Dedifferentiated amniotic fluid mesenchymal stem cell (primary cell): ENCODE data around the gene KRTAP5-11.
"Not testable (repeated sequence)": the region's sequence is repeated elsewhere in the genome, so short reads cannot be mapped to it uniquely, and the experiment has no call there.

ENCODE experiments used
- DNase-seq: peaks from one replicate; pipeline ENCODE4 v3.0.0-alpha.2; 2016; ENCODE audit errors: extremely low spot score

The KRTAP5-11 gene

DNA sequence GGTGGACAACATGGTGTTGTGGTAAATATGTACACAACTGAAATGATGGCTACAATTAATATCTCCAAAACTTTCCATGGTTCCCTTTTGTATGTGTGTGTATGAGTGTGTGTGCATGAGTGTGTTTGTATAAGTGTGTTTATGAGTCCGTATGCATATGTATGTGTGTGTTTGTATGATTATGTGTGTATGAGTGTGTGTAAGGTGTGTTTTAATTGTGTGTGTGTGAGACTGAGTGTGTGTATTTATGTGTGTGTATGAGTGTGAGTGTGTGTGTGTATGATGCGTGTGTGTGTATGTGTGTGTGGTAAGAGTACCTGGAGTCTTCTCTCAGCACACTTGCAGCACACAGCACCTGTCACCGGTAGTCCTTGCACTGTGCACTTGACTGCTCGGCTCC is 26.7 kb downstream of the KRTAP5-11 start:
- DNase-seq = no peak

DNA sequence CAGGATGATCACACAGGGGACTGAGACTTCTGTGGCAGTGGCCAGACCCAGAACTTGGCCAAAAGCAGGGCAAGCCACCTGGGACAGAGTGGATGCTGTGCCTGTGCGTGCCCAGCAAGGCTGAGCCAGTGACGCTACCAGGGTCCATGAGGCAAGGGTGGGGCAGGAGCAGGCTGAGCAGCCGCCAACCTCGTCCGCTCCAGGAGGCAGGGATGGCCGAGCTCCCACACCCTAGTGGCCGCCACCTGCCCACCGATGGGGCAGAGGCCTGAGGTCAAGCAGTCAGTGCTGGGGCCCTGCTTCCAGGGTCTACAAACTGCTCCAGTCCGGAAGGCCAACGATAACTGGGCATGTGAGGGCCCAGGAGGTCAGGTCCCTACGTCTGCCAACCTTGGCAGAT is 27.2 kb downstream of the KRTAP5-11 start:
- DNase-seq = no peak

DNA sequence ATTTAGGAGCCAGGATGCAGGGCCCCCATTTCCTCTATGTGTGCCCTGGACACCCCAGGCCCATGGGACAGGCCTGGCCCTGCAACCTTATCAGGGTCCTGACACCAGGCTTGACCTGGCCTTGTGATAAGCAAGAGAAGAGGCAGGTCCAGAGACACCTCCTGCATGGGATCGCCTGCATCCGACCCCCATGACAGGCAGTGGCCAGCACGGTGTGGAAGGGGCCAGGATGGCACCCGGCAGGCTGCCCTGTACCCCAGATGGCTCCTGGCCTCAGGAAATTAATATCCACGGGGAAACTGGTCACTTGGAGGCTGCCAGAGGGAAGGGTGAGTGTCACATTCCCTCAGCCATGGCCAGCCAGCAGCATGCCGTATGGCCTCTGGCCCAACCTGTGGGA is 27.7 kb downstream of the KRTAP5-11 start:
- no peak for DNase-seq

DNA sequence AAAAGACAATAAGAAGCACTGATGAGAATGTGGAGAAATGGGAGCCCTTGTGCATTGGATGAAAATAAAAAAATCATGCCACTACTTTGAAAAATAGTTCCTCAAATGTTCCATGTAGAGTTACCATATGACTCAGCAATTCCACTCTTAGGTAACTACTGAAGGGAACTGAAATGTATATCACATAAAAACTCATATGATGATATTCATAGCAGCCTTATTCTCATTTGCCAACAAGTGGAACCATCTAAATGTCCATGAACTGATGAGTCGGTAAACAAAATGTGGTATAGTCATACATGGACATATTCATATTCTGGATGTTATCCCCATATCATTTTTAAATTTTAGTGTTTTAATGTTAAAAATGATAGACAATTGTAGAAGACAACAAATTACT is 31.0 kb downstream of the KRTAP5-11 start:
- DNase-seq = no peak

DNA sequence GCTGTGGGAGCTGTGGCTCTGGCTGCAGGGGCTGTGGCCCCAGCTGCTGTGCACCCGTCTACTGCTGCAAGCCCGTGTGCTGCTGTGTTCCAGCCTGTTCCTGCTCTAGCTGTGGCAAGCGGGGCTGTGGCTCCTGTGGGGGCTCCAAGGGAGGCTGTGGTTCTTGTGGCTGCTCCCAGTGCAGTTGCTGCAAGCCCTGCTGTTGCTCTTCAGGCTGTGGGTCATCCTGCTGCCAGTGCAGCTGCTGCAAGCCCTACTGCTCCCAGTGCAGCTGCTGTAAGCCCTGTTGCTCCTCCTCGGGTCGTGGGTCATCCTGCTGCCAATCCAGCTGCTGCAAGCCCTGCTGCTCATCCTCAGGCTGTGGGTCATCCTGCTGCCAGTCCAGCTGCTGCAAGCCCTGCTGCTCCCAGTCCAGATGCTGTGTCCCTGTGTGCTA is 33.9 kb downstream of the KRTAP5-11 start:
- no peak for DNase-seq

DNA sequence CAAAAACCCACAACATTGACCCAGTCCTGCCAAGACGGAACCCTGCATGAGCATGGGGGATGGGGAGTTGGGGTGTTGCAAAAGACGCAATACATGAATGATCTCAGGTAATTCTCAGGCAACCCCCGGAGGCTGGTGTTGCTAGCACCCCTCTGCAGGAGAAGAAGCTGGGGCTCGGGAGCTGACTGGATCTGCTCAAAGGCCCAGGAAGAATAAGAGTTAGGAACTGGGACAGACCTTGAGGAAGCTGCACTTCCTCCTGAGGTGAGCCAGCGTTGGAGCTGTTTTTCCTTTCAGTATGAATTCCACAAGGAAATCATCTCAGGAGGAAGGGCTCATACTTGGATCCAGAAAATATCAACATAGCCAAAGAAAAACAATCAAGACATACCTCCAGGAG is 34.6 kb downstream of the KRTAP5-11 start, which contains the start of gene KRTAP5-9:
KRTAP5-9 (plus strand) TSS at position 301 of the 400 bp plus-strand sequence. CDS start 238 bp downstream, outside the sequence.
- no peak for DNase-seq

DNA sequence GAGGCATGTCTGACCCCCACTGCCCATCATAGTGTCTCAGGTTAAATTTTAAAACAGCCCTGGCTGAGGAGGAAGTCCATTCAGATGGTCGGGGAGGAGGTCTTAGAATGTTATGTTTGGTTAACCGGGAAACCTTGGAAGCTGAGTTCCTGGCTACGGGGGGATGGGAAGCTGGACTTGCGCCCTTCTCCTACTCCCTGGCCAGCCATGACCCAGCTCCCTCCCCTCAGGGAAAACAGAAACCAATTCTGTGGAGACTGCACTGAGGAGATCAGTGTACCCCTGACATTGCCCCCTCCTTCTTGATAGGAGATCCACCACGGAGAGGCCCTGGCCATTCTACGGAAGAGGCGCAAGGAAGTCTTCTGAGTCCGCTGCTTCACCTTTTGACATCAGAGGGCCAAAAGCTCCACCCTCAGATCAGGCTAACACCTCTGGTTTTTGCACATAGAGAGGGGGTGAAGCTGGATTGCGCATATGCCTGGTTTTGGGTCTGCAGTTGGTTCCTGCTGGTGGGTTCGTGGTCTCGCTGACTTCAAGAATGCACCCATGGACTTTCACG is 37.2 kb downstream of the KRTAP5-11 start:
- DNase-seq = no peak

DNA sequence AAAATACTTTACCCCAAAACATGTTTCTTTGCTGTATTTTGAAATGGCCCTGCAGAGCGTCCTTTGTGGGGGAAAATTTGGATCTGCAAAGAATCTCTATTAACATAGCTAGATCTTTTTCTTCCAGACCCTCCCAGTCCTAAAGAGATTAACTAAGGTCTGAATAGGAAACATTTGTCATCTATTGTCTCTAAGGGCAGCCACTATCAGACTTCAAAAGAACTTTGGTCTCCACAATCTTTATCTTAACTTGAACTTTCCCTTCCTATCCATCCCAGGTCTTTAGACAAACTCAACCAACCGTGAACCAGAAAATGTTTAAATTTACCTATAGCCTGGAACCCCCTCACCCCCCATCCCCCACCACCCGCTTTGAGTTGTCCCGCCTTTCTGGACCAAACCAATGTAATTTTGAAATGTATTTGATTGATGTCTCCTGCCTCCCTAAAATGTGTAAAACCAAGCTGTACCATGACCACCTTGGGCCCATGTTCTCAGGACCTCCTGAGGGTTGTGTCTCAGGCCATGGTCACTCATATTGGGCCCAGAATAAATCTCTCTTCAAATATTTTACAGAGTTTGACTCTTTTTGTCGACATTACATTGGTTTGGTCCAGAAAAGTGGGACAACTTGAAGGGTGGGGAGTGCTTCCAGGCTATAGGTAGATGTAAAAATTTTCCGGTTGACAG is 38.0 kb downstream of the KRTAP5-11 start:
- no peak for DNase-seq

DNA sequence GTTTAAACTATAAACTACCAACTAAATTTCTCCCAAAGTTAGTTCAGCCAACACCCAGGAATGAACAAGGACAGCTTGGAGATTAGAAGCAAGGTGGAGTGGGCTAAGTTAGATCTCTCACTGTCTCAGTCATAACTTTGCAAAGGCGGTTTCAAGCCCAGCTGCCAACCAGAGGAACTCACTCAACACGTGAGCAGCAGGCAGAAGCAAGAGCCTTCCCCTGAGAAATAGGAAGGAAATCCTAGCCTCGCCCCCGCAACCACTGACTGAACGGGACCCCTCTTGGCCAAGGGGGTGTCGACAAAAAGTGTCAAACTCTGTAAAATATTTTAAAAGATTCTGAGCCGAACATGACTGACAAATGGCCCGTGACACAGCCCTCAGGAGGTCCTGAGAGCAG is 38.8 kb downstream of the KRTAP5-11 start:
- DNase-seq = no peak

DNA sequence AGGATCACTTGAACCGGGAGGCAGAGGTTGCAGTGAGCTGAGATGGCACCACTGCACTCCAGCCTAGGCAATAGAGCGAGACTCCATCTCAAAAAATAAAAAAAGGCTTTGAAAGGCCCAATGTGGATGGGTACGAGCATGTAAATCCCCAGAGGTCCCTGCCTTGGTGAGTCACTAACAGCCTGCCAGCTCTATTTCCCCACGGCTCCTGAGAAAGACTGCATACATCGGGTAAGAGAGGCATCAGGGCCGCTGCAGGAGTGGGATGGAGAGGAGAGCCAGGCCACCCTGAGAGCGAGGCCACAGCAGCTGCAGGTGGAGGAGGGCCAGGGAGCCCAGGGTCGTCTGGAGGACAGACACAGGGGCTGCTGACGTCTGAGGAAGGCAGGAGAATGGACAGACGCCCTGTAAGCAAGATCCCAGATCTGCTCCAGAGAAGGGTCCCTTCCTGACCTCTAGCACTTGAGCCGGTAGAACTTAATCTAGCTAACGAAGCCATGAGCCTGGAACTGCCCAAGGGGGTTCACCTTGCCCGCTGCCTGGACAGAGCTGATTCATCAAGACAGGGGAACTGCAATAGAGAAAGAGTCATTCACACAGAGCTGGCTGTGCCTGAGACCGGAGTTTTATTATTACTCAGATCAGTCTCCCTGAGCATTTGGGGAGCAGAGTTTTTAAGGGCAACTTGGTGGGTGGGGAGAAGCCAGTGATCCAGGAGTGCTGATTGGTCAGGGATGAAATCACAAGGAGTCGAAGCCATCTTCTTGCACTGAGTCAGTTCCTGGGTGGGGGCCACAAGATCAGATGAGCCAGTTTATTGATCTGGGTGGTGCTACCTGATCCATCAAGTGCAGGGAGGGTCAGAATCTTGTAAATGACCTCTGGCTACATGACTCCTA is 39.5 kb downstream of the KRTAP5-11 start:
- no peak for DNase-seq

DNA sequence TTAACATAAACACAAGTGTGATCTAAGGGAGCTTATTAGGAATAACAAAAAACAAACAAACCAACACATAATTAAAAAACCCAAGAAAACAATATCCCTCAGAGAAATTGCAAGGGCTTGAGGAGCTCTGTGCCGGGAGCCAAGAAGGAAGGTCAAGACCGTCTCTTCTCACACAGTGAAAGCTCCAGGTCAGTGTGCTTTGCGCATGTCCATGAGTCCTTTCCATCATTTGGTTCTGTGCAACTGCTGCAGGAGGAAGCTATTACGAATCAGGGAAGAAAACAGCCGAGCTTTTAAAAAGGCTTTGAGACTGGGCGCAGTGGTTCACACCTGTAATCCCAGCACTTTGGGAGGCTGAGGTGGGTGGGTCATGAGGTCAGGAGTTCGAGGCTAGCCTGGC is 40.3 kb downstream of the KRTAP5-11 start:
- no peak for DNase-seq

DNA sequence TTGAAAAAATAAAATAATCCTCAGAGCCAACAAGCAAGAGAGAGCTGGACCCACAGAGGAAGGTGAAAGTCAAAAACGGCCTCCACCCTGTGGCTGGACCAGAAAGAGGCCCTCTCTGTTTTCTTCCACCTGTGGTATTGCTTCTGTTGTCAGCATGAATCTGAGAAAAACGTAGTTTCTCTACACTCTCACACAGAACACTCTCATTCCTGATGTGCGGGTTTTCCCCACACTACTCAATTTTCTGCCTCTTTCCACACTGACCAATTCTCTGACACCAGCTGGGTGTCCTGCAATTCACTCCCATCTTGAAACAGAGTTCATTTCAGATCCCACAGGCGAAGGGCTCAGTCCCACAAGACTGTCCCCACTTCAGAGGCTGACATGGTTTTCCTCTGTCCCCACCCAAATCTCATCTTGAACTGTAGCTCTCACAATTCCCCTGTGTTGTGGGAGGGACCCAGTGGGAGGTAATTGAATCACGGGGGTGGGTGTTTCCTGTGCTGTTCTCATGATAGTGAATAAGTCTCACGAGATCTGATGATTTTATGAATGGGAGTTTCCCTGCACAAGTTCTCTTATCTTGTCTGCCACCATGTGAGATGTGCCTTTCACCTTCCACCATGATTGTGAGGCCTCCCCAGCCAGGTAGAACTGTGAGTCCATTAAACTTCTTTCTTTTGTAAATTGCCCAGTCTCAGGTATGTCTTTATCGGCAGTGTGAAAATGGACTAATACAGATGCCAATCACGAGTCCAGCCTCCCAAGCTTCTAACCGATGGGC is 42.0 kb downstream of the KRTAP5-11 start:
- DNase-seq = not testable (repeated sequence)

DNA sequence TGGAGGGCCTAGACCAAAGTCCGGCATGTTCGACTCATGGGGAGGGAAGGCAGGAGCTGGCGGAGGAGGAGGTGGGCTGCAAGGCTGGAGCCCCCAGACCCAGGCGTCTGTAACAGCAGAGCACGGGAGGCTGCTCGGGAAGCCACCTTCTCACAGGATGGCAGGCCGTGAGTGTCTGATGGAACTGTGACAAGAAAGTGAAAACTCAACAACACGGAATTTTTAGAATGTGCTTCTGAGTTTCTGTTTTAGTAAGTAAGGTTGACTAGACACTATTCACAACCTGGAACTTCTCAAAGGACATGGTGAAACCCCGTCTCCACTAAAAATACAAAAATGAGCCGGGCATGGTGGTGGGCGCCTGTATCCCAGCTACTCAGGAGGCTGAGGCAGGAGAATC is 42.7 kb downstream of the KRTAP5-11 start:
- not testable (repeated sequence) for DNase-seq

DNA sequence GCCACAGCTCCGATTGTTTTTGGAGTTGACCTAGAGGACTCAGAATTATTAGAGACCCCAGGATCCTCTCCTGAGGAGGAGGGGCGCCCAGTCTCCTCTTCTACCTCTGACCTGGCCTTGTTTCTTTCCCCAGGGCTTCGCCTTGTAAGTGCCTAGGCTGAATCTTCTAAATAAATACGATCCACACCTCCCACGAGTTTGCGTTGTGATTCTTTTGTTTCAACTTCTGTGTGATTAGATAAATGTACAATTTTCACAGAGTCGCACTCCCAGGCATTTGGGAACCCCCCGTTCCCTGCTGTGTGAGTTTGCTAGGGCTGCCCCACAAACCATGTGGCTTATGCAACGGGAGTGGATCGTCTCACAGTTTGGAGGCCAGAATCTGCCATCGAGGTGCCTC is 43.7 kb downstream of the KRTAP5-11 start:
- no peak for DNase-seq

DNA sequence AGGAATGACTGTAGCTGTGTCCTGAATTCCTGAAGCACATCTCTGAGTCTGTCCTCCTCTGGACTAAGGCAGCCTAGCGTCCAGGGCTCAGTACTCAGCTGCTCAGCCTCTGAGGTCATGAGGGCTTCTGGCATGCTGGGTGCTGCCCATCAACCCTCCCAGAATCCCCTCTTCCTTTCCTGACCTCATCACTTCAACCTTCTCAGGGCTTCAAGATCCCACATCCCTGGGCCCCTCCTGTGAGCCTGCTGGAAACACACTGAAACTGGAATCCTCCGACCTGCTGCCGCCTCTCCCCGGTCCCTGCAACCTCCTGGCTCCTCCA is 44.0 kb downstream of the KRTAP5-11 start:
- no peak for DNase-seq

DNA sequence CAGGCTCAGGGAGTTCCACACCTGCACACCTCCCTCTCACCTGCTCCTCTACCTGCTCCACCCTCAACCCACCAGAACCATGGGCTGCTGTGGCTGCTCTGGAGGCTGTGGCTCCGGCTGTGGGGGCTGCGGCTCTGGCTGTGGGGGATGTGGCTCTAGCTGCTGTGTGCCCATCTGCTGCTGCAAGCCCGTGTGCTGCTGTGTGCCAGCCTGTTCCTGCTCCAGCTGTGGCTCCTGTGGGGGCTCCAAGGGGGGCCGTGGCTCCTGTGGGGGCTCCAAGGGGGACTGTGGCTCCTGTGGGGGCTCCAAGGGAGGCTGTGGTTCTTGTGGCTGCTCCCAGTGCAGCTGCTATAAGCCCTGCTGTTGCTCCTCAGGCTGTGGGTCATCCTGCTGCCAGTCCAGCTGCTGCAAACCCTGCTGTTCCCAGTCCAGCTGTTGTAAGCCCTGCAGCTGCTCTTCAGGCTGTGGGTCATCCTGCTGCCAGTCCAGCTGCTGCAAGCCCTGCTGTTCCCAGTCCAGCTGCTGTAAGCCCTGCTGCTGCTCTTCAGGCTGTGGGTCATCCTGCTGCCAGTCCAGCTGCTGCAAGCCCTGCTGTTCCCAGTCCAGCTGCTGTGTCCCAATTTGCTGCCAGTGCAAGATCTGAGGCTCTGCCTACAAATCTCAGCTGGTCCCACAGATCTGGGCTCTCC is 44.6 kb downstream of the KRTAP5-11 start, which contains the start of gene KRTAP5-8:
KRTAP5-8 (plus strand) TSS at position 49 of the 689 bp plus-strand sequence; CDS start at position 80, 31 bp downstream.
- not testable (repeated sequence) for DNase-seq

DNA sequence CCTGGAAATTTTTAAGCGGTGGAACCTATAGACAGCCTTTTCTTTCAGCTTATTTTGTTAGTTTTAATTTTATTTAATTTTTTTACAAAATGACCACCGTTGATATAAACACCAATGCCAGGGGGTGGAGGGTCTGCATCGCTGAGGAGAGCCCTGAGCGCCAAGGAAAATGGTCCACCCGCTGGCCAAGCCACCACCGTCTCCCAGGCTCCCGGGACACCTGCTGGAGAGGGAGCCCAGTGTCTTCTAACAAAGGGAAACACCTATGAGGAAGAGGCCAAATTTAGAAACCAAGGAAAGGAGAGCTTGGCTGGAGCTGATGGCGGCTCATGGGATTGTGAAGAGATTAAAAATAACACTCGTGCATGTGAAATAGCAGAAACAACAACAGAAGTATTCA is 45.1 kb downstream of the KRTAP5-11 start:
- DNase-seq = no peak

DNA sequence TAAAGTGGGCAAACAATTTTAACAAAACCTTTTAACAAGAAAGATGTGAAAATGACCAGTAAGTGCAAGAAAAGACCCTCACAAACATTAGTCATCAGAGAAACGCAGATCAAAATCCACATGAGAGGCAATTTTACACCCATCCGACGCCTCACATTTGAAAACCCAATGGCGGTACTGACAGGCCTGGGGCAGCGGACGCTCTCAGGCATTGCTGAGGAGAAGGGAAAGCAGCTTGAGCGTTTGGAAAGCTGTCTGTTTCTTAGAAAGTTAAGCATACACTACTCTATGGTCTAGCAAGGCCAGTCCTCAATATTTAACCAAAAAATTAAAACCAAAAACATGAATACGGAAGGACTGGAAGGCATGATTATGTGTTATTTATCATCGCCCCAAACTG is 46.9 kb downstream of the KRTAP5-11 start:
- no peak for DNase-seq

DNA sequence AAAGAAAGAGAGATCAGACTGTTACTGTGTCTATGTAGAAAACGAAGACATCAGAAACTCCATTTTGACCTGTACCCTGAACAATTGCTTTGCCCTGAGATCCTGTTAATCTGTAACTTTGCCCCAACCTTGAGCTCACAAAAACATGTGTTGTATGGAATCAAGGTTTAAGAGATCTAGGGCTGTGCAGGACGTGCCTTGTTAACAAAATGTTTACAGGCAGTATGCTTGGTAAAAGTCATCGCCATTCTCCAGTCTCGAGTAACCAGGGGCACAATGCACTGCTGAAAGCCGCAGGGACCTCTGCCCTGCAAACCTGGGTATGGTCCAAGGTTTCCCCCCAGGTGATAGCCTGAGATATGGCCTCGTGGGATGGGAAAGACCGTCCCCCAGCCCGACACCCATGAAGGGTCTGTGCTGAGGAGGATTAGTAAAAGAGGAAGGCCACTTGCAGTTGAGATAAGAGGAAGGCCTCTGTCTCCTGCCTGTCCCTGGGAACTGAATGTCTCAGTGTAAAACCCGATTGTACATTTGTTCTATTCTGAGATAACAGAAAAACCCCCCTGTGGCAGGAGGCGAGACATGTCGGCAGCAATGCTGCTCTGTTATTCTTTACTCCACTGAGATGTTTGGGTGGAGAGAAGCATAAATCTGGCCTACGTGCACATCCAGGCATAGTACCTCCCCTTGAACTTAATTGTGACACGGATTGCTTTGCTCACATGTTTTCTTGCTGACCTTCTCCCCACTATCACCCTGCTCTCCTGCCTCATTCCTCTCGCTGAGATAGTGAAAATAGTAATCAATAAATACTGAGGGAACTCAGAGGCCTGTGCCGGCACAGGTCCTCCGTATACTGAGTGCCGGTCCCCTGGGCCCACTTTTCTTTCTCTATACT is 47.7 kb downstream of the KRTAP5-11 start:
- not testable (repeated sequence) for DNase-seq

DNA sequence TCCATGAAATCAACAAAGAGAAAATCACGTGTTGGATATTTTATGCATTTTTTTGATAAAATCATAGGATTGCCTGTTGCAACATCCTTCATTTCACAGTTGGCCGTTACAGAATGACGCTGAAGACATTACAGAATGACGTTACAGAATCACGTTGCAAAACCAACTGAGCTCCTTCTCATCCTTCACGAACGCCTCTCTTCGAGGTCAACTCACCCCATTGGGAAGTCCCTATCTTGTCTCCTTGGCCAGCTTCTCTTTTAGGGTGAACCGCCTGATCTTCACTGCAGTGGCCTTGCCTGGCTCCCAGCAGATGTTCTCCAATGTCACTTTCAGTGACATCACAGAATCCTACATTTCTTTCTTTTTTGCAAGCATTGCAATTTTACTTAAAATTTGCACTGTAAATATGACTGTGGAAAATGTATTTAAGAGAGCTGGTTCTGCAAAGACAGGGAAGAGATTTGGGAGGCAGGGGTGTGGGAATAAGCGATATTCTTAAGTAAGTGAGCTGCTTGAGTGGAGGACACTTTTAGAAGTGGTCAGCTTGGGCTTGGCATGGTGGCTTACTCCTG is 50.6 kb downstream of the KRTAP5-11 start:
- no peak for DNase-seq
